Measurements from ENCODE around the gene TNRC6B.
"Not testable (repeated sequence)": the region's sequence is repeated elsewhere in the genome, so short reads cannot be mapped to it uniquely, and the experiment has no call there.

Gene TNRC6B, protein sequence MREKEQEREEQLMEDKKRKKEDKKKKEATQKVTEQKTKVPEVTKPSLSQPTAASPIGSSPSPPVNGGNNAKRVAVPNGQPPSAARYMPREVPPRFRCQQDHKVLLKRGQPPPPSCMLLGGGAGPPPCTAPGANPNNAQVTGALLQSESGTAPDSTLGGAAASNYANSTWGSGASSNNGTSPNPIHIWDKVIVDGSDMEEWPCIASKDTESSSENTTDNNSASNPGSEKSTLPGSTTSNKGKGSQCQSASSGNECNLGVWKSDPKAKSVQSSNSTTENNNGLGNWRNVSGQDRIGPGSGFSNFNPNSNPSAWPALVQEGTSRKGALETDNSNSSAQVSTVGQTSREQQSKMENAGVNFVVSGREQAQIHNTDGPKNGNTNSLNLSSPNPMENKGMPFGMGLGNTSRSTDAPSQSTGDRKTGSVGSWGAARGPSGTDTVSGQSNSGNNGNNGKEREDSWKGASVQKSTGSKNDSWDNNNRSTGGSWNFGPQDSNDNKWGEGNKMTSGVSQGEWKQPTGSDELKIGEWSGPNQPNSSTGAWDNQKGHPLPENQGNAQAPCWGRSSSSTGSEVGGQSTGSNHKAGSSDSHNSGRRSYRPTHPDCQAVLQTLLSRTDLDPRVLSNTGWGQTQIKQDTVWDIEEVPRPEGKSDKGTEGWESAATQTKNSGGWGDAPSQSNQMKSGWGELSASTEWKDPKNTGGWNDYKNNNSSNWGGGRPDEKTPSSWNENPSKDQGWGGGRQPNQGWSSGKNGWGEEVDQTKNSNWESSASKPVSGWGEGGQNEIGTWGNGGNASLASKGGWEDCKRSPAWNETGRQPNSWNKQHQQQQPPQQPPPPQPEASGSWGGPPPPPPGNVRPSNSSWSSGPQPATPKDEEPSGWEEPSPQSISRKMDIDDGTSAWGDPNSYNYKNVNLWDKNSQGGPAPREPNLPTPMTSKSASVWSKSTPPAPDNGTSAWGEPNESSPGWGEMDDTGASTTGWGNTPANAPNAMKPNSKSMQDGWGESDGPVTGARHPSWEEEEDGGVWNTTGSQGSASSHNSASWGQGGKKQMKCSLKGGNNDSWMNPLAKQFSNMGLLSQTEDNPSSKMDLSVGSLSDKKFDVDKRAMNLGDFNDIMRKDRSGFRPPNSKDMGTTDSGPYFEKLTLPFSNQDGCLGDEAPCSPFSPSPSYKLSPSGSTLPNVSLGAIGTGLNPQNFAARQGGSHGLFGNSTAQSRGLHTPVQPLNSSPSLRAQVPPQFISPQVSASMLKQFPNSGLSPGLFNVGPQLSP (N-terminal part only)
- total RNA-seq: 353 reads per million, percentile 96 among the genes with 10 or more reads in this experiment

GRCh38 chr22:40177738-40178416 is at the start of gene TNRC6B:
Gene TNRC6B (plus strand): TSS chr22:40177925. CDS start chr22:40178136, 211 bp downstream.
- DNase-seq: peak; percentile 71

- no peak for DNase-seq
Observed at GRCh38 chr22:40128989-40129388, 48.7 kb upstream of the TNRC6B start.

DNA sequence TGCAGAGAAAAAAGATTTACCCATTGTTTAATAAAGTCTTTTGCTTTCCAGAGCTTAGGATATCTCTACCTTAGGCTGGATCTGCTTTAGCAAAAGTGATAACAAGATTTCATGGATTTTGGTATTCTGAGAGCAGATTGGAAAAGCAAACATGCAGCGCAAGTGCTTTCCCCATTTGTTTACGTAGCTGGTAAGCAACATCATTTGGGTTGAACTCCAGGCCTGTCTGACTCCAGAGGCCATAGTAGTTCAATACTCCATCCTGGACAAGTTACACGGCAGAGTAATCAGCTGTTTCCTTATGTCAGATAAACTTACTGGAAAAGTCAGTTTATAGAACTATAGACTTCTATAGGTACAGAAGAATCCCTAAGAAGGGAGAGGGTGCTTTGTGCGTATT is 40.6 kb upstream of the TNRC6B start:
- DNase-seq: no peak

DNA sequence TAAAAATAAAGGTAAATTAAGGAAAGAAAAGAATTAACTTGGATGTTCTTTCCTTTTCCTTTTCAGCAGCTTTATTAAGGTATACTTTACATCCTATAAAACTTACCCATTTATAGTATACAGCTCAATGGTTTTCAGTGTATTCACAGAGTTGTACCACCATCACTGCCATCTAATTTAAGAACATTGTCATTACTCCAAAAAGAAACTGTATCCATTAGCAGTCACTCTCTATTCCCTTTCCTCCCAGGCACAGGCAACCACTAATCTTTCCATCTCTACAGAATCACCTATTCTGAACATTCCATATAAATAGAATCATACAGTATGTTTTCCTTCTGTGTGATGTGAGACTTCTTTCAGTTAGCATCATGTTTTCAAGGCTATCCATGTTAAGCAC is 38.9 kb upstream of the TNRC6B start:
- no peak for DNase-seq

DNA sequence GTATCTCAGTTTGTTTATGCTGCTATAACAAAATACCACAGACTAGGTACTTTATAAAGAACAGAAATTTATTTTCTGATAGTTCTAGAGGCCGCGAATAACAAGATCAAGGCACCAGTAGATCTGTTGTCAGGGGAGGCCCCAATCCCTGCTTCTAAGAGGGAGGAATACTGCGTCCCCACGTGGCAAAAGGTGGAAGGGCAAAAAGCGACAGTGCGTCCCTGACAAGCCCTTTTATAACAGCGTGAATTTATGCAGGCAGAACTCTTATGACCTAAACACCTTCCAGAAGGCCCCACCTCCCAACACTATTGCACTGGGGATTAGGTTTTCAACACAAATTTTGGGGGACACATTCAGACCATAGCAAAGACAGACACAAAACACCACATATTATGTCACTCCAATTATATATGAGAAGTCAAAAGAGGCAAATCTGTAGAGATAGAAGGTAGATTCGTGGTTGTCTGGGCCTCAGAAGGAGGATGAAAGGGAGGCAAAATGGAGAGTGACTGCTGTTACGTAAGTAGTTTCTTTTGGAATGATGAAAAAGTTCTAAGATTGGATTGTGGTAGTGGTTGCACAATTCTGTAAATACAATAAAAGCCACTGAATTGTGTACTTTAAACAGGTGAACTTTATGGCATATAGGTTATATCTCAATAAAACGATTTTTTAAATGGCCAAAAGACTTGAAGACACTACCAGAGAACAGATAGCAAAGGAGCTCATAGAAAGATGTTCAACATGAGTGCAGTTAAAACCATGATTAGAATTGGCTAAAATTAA is 30.1 kb upstream of the TNRC6B start:
- DNase-seq: no peak

DNA sequence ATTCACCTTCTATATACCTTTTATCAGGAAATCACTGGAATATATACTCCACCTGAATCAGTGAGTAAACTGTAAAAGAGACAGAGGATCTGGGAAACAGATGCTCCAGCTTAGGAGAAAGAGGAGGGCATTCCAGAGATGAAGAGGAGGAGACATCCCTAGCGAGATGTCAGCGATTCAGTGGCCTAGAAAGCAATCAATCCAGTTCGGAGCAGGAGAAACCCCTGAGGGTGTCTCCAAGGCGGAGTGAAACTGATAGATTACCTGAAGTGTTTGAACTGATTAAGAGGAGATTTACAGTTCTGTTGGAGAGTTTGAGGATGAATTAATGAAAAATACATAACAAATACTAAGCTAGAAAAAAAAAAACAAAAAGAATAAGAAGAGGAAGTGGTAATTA is 24.5 kb upstream of the TNRC6B start:
- no peak for DNase-seq

DNA sequence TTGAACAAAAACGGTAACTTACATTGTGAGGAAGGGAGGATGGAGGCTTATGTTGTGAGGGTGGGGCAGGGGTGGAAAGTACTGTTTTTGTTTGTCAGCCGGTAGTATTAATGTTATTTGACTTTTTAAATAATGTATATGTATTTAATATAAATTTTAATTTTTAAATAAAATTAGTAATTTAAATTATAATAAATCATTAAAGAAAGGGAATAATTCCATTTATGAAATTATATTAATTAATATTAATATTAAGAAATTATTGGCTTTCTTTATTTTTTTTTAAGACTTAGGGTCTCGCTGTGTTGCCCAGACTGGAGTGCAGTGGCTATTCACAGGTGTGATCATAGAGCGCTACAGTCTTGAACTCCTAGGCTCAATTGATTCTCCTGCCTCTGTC is 24.0 kb upstream of the TNRC6B start:
- DNase-seq: no peak

- no peak for DNase-seq
Observed at GRCh38 chr22:40156001-40156516, 21.7 kb upstream of the TNRC6B start.

GRCh38 chr22:40156682-40157081 is 21.0 kb upstream of the TNRC6B start:
- not testable (repeated sequence) for DNase-seq

DNA sequence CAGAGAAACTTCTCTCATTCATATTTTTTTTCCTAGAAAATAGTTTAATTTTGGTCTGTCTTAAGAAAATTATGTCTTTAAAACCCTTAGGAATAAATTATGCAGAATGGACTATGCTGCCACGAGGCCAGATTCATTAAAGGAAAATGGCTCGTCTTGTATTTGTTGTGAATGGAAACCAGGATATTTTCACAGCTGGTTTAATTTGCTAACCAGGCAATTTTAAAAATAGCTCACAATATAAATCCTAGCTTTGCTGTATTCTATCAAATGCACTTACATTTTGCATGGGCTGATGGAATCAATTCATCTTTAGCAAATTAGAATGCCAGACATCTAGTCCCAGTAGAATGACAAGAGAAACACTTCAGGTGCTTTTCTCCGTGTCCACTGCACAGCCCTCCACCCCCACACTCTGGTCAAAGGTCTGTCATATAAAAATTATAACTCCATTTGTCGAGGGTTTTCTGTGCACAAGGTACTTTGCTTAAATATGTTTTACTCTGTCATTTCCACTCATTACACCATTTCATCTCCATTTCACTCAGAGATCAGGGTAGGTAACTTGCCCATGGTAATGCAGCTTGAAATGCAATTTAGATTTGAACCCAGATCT is 20.3 kb upstream of the TNRC6B start:
- no peak for DNase-seq

GRCh38 chr22:40161194-40161593 is 16.5 kb upstream of the TNRC6B start:
- DNase-seq: no peak

DNA sequence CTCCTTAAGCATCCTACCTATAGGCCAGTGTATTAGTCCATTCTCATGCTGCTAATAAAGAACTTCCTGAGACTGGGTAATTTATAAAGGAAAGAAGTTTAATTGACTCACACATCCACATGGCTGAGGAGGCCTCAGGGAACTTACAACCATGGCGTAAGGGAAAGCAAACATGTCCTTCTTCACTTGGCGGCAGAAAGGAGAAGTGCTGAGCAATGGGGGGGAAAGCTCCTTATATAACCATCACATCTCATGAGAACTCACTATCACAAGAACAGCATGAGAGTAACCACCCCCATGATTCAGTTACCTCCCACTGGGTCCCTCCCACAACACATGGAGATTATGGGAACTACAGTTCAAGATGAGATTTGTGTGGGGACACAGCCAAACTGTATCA is 12.2 kb upstream of the TNRC6B start:
- DNase-seq: not testable (repeated sequence)

DNA sequence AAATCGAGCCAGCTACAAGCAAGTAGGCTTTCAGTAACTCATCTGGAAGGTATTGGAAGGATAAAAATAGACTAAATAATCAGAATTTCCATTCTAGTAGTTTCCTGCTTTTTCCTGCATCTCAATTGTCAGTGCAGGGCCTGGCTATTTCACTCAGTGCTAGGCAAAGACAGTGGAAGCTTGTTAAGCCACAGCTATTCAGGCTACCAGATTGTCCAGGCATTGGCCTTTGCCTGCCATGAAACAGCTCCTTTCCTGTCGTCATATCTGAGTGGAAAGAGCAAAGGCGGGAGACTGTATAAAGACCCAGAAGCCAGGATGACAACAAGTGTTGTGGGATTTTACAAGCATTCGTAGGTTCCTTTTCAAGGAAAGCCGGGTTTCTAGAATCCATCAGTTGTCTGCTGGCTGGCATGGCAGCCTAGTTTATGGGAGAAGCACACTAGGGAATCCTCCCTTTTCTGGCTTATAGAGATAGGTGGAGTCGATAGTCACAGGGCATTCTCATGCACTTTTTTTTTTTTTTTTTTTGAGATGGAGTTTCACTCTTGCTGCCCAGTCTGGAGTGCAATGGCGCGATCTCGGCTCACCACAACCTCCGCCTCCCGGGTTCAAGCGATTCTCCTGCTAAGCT is 2.0 kb upstream of the TNRC6B start:
- DNase-seq: no peak

GRCh38 chr22:40176921-40177737 is 596 bp upstream of the TNRC6B start:
- DNase-seq: peak; percentile 68

GRCh38 chr22:40178417-40179409 is 988 bp downstream of the TNRC6B start:
- peak; percentile 12 for DNase-seq

- DNase-seq: no peak
Observed at GRCh38 chr22:40179526-40179925, 1.8 kb downstream of the TNRC6B start.

GRCh38 chr22:40180403-40180802 is 2.7 kb downstream of the TNRC6B start:
- DNase-seq: no peak

- no peak for DNase-seq
Observed at GRCh38 chr22:40181323-40181722, 3.6 kb downstream of the TNRC6B start.

Measured in effector CD4-positive, alpha-beta T cell (primary cell).